Tibial nerve (tissue), 4 donors: ENCODE measurements around the gene FBXO47.

Experiments
- EP300 ChIP-seq, 2 donors: sonication (generic); formaldehyde crosslinking; IDR thresholded peaks; one replicate each; pipeline ENCODE4 v1.6.1; 2017; ENCODE audit warnings: antibody characterized with exemption in 2 of 2, mild to moderate bottlenecking in 1 of 2
- POLR2A ChIP-seq, 2 donors: fragments of 450-650 bp; IDR thresholded peaks; one replicate each; pipeline ENCODE4 v1.6.1; 2017; ENCODE audit warnings: antibody characterized with exemption in 2 of 2, mild to moderate bottlenecking in 2 of 2, moderate library complexity in 2 of 2
- TF ChIP-seq, protein P1 (sequence below), 5 experiments: fragments of 200-600 bp in 3 of 5; fragments of 450-650 bp in 2 of 5; sonication (generic) in 3 of 5; IDR thresholded peaks; one replicate each; pipeline ENCODE4 v1.5.1; 2016 to 2019; ENCODE audit warnings: antibody characterized with exemption in 5 of 5, mild to moderate bottlenecking in 3 of 5, moderate library complexity in 2 of 5

GRCh38 chr17:38958756-38959155 lies 8.4 kb downstream of the FBXO47 start:
- TF ChIP-seq, protein P1, sequence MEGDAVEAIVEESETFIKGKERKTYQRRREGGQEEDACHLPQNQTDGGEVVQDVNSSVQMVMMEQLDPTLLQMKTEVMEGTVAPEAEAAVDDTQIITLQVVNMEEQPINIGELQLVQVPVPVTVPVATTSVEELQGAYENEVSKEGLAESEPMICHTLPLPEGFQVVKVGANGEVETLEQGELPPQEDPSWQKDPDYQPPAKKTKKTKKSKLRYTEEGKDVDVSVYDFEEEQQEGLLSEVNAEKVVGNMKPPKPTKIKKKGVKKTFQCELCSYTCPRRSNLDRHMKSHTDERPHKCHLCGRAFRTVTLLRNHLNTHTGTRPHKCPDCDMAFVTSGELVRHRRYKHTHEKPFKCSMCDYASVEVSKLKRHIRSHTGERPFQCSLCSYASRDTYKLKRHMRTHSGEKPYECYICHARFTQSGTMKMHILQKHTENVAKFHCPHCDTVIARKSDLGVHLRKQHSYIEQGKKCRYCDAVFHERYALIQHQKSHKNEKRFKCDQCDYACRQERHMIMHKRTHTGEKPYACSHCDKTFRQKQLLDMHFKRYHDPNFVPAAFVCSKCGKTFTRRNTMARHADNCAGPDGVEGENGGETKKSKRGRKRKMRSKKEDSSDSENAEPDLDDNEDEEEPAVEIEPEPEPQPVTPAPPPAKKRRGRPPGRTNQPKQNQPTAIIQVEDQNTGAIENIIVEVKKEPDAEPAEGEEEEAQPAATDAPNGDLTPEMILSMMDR (IDR thresholded peaks at IDR 0.05) = no peak
- no peak for TF ChIP-seq POLR2A (IDR thresholded peaks at IDR 0.05)
- no peak for TF ChIP-seq EP300 (IDR thresholded peaks at IDR 0.05)
